C4-2B (cell line): Measurements from ENCODE around the gene PDK4.

Experiments used
- H3K27ac ChIP-seq: fragments of 450-650 bp; 2 replicates; pipeline ENCODE4 v1.5.1; 2017
- ZFX ChIP-seq: fragments of 450-650 bp; IDR thresholded peaks from 2 replicates; pipeline ENCODE4 v1.6.1; 2017
- TF ChIP-seq, protein P1 (sequence below): fragments of 450-650 bp; conservative IDR thresholded peaks from 2 replicates; pipeline ENCODE4 v1.5.1; 2017; ENCODE audit warnings: mild to moderate bottlenecking

The PDK4 gene

DNA sequence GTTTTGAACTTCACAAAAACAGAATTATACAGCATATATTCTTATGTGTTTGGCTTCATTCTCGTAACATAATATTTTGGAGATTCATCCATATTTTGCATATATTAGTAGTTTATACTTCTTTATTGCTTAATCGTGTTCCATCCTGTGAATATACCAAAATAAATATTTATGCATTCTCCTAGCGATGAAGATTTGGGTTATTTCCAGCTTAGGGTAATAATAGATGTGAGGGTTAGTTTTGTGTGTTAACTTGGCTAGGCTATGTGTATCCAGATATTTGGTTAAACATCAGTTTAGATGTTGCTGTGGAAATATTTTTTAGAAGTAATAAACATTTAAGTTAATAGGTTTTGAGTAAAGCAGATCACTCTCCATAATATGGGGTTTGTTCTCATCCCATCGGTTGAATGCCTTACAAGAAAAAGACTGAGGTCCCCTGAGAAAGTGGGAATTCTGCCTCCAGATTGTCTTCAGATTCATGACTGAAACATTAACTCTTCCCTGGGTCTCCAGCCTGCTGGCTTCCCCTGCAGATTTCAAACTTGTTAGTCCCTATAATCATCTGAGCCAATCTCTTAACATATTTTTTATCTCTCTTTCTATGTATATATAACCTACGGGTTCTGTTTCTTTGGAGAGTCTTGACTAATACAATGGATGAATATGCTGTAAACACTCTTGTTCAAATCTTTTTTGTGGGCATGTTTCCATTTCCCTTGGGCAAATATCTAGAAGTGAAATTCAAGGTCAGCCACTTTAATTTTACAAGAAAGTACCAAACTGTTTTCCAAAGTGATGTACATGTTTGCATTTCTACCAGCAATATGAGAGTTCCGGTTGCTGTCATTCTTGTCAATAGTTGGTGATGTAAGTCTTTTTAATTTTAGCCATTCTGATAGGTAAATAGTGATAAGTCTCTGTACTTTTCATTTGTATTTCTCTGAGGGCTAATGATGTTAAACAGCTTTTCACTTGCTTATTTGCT, 48.7 kb downstream of the PDK4 start:
- no peak for TF ChIP-seq ZFX
- TF ChIP-seq, protein P1, sequence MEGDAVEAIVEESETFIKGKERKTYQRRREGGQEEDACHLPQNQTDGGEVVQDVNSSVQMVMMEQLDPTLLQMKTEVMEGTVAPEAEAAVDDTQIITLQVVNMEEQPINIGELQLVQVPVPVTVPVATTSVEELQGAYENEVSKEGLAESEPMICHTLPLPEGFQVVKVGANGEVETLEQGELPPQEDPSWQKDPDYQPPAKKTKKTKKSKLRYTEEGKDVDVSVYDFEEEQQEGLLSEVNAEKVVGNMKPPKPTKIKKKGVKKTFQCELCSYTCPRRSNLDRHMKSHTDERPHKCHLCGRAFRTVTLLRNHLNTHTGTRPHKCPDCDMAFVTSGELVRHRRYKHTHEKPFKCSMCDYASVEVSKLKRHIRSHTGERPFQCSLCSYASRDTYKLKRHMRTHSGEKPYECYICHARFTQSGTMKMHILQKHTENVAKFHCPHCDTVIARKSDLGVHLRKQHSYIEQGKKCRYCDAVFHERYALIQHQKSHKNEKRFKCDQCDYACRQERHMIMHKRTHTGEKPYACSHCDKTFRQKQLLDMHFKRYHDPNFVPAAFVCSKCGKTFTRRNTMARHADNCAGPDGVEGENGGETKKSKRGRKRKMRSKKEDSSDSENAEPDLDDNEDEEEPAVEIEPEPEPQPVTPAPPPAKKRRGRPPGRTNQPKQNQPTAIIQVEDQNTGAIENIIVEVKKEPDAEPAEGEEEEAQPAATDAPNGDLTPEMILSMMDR, result no peak
- H3K27ac ChIP-seq, result peak overlapping the region; percentile 39; the same call in 1 of the 2 replicates

DNA sequence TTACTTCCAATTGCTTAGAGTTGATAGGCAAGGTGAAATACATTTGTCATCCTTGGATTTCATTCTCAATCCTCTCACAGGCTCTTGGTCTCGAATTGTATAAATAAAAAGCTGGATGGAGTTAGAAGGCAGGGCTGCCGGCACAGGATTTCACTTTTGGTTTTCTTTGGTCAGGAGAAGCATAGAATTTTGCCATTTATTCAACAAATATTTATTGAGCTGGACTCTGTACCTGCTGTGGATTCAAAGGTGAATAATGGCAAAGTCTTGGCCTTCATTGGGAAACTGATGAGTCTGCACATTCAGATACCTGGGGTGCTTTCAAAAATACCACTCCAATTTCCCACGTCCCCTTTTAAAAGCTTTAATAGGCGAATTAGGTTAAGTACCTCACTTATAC, 49.7 kb downstream of the PDK4 start:
- H3K27ac ChIP-seq, result no peak overlapping the region
- TF ChIP-seq, protein P1, result no peak
- TF ChIP-seq ZFX, result no peak

DNA sequence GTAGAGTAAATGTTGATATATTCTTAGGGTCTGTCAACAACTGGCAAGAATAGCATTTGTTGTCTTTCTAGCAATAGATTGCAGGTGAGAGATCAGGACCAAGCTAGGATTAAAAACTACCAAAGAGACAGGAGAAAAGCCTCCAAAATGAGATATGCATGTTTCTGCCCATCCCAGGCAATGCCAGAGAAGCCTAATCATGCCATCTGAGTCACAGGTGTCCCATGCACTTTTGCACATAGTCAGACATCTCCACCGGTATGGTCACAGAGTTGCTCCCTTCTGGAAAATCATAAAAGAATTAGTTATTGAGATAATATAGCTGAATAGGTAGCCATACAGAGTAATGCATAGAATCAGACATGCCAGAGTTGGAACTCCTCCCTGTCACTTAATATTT, 50.6 kb downstream of the PDK4 start:
- no peak overlapping the region for H3K27ac ChIP-seq
- TF ChIP-seq, protein P1, result no peak
- no peak for TF ChIP-seq ZFX

DNA sequence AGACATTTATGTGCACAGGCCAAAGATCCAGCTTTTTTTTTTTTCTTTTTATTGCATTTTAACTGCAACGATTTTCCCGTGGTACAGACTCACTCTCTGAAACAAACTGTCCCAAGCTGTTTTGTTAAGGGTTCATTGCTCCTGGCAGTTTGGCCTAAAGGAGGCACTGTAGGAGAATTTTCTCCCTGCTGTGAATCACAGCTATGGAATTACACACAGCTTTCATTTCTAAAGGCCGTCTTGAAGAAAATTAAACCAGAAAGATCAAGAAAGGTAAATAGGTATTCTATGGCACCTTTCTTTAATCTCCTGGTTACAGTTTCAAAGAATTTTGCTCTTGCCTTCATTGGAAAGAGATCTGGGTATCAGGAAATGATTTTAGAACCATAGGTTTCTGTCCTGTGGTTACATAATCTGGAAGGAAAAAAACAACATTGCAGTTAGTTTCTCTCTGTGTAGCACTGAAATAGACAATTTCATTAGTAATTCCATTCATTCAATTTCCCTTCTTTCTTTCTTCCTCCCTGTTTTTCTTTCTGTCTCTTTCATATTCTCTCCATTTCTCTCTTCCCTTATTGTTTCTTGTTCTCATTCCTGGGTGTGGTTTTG, 51.2 kb downstream of the PDK4 start:
- TF ChIP-seq ZFX, result no peak
- TF ChIP-seq, protein P1, result peak; percentile 97
- no peak overlapping the region for H3K27ac ChIP-seq

DNA sequence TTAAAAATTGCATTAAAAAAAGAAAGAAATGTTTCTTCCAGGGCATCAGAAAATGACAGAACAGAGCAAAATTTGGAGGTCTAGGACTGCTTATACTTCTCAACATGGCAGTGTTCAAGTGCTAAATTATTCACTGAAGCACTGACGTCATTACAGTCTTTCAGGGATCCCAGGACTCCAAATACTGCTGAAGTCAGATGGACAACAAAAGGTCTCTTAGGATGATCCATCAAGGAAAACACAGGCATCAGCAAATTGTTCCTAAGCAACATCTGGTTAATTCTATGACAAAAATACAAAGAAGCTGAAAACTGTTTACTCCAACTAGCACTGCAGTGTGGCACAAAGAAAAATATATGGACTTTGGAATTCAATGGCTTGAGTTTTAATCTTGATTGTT, 52.1 kb downstream of the PDK4 start:
- TF ChIP-seq ZFX, result no peak
- TF ChIP-seq, protein P1, result no peak
- H3K27ac ChIP-seq, result no peak overlapping the region

DNA sequence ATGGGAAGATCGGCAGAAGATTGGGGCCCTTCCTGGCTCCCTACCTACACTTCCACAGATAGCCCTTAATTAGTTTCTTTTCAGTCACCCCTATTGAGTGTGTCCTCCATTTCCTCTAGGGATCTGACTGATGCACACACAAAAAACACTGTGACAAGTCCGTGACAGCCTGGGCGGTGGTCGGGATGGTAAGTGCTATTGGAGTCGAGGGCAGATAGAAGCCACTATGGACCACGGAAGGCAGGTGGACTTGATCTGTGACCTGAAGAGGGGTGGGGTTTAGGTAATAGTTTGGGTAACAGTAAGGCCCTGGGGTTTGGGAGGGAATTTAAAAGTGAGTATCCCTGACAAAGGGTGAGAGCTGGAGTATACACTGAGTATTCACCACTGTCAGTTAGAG, 53.0 kb downstream of the PDK4 start:
- TF ChIP-seq, protein P1, result no peak
- TF ChIP-seq ZFX, result no peak
- H3K27ac ChIP-seq, result no peak overlapping the region

DNA sequence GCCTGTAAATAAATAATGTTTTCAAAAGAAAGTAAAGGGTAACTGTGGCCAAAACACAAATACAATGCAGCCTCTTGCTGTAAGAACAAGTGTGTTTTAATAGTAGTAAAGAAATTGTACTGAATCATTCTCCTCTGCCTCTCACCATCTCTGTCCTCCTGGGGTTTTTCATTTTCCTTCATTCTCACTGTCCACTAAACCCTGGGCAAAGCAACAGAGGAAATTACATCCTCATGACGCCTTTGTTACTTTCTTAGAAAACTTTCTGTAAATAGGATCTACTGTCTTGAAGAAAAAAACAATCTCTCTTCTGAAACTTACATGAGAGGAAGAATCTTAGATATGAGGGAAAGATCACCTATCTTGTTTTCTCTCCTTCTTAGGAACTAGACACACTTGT, 56.0 kb downstream of the PDK4 start:
- no peak overlapping the region for H3K27ac ChIP-seq
- TF ChIP-seq, protein P1, result no peak
- no peak for TF ChIP-seq ZFX
